ENCODE measurements around the gene BARHL1.

Gene BARHL1

GRCh38 chr9:132575811-132576210 lies 6.6 kb upstream of the BARHL1 start:
- no peak for TF ChIP-seq CTCF (IDR thresholded peaks at IDR 0.05; ENCODE audit: borderline replicate concordance, control extremely low read depth, extremely low read depth, insufficient read depth, missing control alignments)
- in situ Hi-C loops (cut with MboI; ENCODE audit: low sequenced_read_pairs, unreplicated experiment): loop anchor here (10.0 kb wide), 1 partner anchor 161 kb away; the partner anchor contains the start of gene CFAP77
- DNase-seq (ENCODE audit: low spot score): no peak

GRCh38 chr9:132577119-132577518 lies 5.3 kb upstream of the BARHL1 start:
- DNase-seq (ENCODE audit: low spot score): no peak
- in situ Hi-C loops (cut with MboI; ENCODE audit: low sequenced_read_pairs, unreplicated experiment): loop anchor here (10.0 kb wide), 1 partner anchor 162 kb away; the partner anchor contains the start of gene CFAP77
- TF ChIP-seq CTCF (IDR thresholded peaks at IDR 0.05; ENCODE audit: borderline replicate concordance, control extremely low read depth, extremely low read depth, insufficient read depth, missing control alignments): no peak

DNA sequence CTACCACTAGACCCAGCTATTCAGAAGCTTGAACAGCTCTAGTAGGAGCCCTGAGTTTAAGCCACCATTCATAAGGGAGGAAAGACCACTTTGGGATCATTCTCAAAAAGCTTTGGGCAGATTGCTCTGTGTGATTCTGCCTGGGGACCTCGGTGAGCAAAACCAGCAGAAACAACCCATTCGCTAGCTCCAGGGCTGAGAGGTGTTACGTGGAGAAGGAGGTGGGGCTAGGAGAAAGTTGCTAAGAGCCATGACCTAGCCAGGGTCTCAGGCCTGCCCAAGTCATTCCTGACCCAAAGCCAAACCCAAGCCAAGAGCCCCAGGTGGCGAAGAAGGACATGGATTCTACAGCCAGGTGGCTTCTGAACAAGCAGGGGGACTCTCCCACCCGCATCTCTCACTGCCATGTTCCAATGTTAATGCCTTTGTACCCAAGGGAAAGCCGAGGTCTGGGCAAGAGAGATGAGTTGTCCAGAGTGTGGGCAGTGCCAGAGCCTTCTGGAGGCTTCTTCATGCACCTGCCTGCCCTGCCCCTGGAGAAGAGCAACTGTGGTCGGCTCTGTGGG lies 4.0 kb upstream of the BARHL1 start:
- in situ Hi-C loops (cut with MboI; ENCODE audit: low sequenced_read_pairs, unreplicated experiment): loop anchor here (10.0 kb wide), 1 partner anchor 164 kb away; the partner anchor contains the start of gene CFAP77
- TF ChIP-seq CTCF (IDR thresholded peaks at IDR 0.05; ENCODE audit: borderline replicate concordance, control extremely low read depth, extremely low read depth, insufficient read depth, missing control alignments): no peak
- DNase-seq (ENCODE audit: low spot score): no peak

DNA sequence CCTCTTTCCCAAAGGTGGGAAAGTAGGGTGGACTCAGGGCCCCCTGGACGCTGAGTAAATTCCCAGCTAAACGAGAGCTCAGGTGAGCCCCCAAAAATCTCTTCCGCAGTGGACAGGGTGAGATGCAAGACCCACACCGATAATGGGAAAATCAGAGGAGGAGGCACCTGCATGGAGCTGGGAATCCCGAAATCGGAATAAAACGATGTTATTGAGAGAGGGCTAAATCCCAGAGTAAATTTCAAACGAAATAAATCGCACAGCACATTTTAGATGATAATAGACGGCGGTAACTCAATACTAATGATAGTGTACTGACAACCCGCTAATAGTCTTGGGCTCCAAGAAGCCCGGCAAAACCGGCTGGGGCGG lies 3.0 kb upstream of the BARHL1 start:
- no peak for DNase-seq (ENCODE audit: low spot score)
- no peak for TF ChIP-seq CTCF (IDR thresholded peaks at IDR 0.05; ENCODE audit: borderline replicate concordance, control extremely low read depth, extremely low read depth, insufficient read depth, missing control alignments)
- in situ Hi-C loops (cut with MboI; ENCODE audit: low sequenced_read_pairs, unreplicated experiment): loop anchor here (10.0 kb wide), 1 partner anchor 165 kb away; the partner anchor contains the start of gene CFAP77

- DNase-seq (ENCODE audit: low spot score): no peak
- TF ChIP-seq CTCF (IDR thresholded peaks at IDR 0.05; ENCODE audit: borderline replicate concordance, control extremely low read depth, extremely low read depth, insufficient read depth, missing control alignments): no peak
- in situ Hi-C loops (cut with MboI; ENCODE audit: low sequenced_read_pairs, unreplicated experiment): no loop called here
These were observed 579 bp downstream of the BARHL1 start for GRCh38 chr9:132582786-132583583.

DNA sequence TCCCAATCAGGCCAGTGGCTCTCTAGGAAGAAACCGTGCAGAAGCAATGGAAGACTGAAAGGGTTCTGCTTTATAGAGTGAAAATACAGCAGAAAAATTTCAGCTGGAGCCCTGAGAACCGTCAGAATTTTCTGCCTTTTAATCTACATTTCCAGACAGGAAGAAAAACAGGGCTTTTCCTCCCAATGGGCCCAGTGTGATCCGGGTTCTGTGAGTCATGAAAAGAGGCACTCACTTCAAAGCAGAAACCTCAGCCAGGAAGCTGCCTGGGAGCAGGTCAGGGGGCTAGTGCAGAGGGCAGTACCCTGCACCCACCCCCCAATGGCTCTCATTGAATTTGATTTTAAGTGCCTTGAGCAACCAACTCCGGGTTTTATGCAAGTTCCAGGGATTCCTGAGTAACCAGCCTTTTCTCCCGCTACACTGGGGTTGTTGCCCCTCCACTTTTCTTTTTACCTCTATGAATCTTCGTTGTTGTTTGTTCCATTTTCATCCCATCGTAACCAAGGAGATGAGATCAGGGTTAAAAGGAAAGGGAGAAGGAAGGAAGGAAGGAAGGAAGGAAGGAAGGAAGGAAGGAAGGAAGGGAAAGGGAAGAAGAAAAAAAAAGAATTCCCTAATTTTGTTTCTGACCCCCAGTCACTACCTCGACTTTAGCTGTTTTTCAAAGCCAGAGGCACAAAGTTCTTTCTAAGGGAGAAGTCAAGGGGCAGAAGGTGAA lies 1.3 kb downstream of the BARHL1 start:
- in situ Hi-C loops (cut with MboI; ENCODE audit: low sequenced_read_pairs, unreplicated experiment): no loop called here
- DNase-seq (ENCODE audit: low spot score): no peak
- TF ChIP-seq CTCF (IDR thresholded peaks at IDR 0.05; ENCODE audit: borderline replicate concordance, control extremely low read depth, extremely low read depth, insufficient read depth, missing control alignments): no peak

Measured in GM13976 (cell line).